Smooth muscle cell (in vitro differentiated cells): ENCODE measurements around the gene NDFIP1. TPM values are rescaled to one million over a fixed set of nuclear protein-coding genes. Genes with fewer than 3 reads are reported as not detected.

Experiments
- DNase-seq: peaks from one replicate; lab custom pipeline; 2025; ENCODE audit not compliant: unreplicated experiment; lab: John Stamatoyannopoulos, UW
- H2AFZ ChIP-seq: fragments of 200-600 bp; sonication (generic); 2 replicates; pipeline ENCODE4 v1.6.0; 2016; ENCODE audit warnings: antibody characterized with exemption, low read depth, mild to moderate bottlenecking
- H3F3A ChIP-seq: fragments of 200-600 bp; sonication (generic); 2 replicates; pipeline ENCODE4 v1.6.0; 2017; ENCODE audit warnings: antibody characterized with exemption, low read depth
- H3K27ac ChIP-seq: fragments of 200-600 bp; sonication (generic); 2 replicates; pipeline ENCODE4 v1.5.1; 2016; ENCODE audit warnings: low read depth, mild to moderate bottlenecking
- H3K27me3 ChIP-seq: fragments of 200-600 bp; sonication (generic); 2 replicates; pipeline ENCODE4 v1.6.1; 2016; ENCODE audit warnings: low read depth, mild to moderate bottlenecking
- H3K36me3 ChIP-seq: fragments of 200-600 bp; sonication (generic); 2 replicates; pipeline ENCODE4 v1.5.1; 2016; ENCODE audit warnings: low read depth
- H3K4me1 ChIP-seq: fragments of 200-600 bp; sonication (generic); 2 replicates; pipeline ENCODE4 v1.5.1; 2016; ENCODE audit warnings: low read depth
- H3K4me2 ChIP-seq: fragments of 200-600 bp; sonication (generic); 2 replicates; pipeline ENCODE4 v1.6.0; 2016; ENCODE audit warnings: mild to moderate bottlenecking
- H3K4me3 ChIP-seq: fragments of 200-600 bp; sonication (generic); 2 replicates; pipeline ENCODE4 v1.5.1; 2016; ENCODE audit warnings: mild to moderate bottlenecking
- H3K79me2 ChIP-seq: fragments of 200-600 bp; sonication (generic); 2 replicates; pipeline ENCODE4 v1.6.0; 2016; ENCODE audit warnings: low read depth, mild to moderate bottlenecking
- H3K9ac ChIP-seq: fragments of 200-600 bp; sonication (generic); 2 replicates; pipeline ENCODE4 v1.6.0; 2016; ENCODE audit warnings: low read depth
- H3K9me3 ChIP-seq: fragments of 200-600 bp; sonication (generic); replicated peaks from 2 replicates; pipeline ENCODE4 v1.5.1; 2016; ENCODE audit warnings: low read depth
- H4K20me1 ChIP-seq: fragments of 200-600 bp; sonication (generic); 2 replicates; pipeline ENCODE4 v1.6.0; 2016; ENCODE audit warnings: low read depth
- WGBS: methylation state at CpG from one replicate; pipeline ENCODE4 v1.1.7; 2016; ENCODE audit warnings: low lambda C conversion rate; 5-methylcytosine and 5-hydroxymethylcytosine counted together
- polyA plus RNA-seq: library from polyadenylated mRNA; unstranded; fragments of >200 nt; fragmentation: Nextera tagmentation; extraction: Ambion mirVana; gene quantifications from 2 replicates; pipeline ENCODE4 v1.2.1, GENCODE V29; 2016
- total RNA-seq: library from RNA; depleted of rRNA; stranded (reverse); fragments of >200 nt; gene quantifications from 2 replicates; pipeline ENCODE4 v1.2.3, GENCODE V29; 2014
- TF ChIP-seq, protein P1 (sequence below): fragments of 200-600 bp; sonication (generic); IDR thresholded peaks from 2 replicates; pipeline ENCODE4 v1.5.1; 2017; ENCODE audit warnings: borderline replicate concordance, mild to moderate bottlenecking, antibody characterized with exemption; ENCODE audit not compliant: insufficient read depth, poor library complexity, severe bottlenecking

Gene NDFIP1
- total and polyA plus RNA-seq, 2 experiments from 2014 or later = 44.5 to 71.6 TPM

DNA sequence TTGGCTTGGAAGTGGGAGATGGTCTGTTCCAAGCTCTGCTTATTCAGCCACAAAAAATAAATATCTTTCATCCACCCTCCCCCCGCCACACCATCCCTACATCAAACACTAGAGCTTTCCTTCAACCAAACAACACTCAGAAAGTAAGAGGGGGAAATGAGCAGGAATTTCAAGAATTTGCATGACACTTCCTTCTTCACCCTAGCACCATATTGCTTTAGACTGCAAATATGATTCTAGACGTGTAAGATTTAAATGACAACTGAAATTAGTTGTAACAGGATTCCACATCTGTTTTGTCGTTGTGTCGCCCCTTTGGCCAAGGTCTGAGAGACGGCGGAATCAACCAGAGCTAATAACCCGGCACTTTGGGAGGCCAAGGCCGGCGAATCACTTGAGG is 88.5 kb downstream of the NDFIP1 start:
- no peaks in the 10 kb centered on the region for H3K79me2 ChIP-seq
- H3K4me2 ChIP-seq = no peak overlapping the region
- no peaks in the 10 kb centered on the region for H3K36me3 ChIP-seq
- TF ChIP-seq, protein P1, sequence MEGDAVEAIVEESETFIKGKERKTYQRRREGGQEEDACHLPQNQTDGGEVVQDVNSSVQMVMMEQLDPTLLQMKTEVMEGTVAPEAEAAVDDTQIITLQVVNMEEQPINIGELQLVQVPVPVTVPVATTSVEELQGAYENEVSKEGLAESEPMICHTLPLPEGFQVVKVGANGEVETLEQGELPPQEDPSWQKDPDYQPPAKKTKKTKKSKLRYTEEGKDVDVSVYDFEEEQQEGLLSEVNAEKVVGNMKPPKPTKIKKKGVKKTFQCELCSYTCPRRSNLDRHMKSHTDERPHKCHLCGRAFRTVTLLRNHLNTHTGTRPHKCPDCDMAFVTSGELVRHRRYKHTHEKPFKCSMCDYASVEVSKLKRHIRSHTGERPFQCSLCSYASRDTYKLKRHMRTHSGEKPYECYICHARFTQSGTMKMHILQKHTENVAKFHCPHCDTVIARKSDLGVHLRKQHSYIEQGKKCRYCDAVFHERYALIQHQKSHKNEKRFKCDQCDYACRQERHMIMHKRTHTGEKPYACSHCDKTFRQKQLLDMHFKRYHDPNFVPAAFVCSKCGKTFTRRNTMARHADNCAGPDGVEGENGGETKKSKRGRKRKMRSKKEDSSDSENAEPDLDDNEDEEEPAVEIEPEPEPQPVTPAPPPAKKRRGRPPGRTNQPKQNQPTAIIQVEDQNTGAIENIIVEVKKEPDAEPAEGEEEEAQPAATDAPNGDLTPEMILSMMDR = no peak
- H3K9ac ChIP-seq = no peak overlapping the region
- no peaks in the 10 kb centered on the region for H3K27me3 ChIP-seq
- 81% methylated on average over 9 of the region's 9 CpGs for WGBS
- H3K9me3 ChIP-seq = no peaks in the 10 kb centered on the region
- H3F3A ChIP-seq = no peaks in the 10 kb centered on the region
- H3K27ac ChIP-seq = no peak overlapping the region
- no peak overlapping the region for H2AFZ ChIP-seq
- DNase-seq = no peak
- no peaks in the 10 kb centered on the region for H4K20me1 ChIP-seq
- H3K4me1 ChIP-seq = no peaks in the 10 kb centered on the region
- H3K4me3 ChIP-seq = no peak overlapping the region

DNA sequence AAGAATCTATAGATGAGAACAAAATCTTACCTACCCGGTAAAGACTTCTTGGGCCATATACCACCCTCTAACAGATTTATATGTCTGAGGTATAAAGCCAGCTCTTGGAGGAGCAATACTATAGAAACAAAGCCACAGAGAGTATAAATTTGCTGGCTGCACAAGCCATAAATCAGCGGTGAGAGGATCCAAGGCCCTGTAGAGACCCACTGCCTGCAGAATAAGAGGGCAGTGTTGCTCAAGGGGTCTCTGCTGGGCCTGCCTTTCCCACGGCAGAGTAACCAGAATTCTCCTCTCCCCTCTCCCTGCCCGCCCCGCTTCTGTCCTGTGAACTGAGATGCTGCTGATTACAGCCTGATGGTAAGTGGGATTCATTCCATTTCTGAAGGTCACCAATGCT is 89.2 kb downstream of the NDFIP1 start:
- Histone ChIP-seq H3K27me3 (no peaks in the 10 kb centered on the region), H3K36me3 (no peaks in the 10 kb centered on the region), H3F3A (no peaks in the 10 kb centered on the region), H2AFZ (no peak overlapping the region), H3K4me3 (no peak overlapping the region), H3K9me3 (no peaks in the 10 kb centered on the region), H4K20me1 (no peaks in the 10 kb centered on the region), H3K9ac (no peak overlapping the region), H3K4me1 (no peaks in the 10 kb centered on the region), H3K27ac (no peak overlapping the region), H3K79me2 (no peaks in the 10 kb centered on the region), H3K4me2 (no peak overlapping the region)
- WGBS = 92% methylated on average over 5 of the region's 5 CpGs
- TF ChIP-seq, protein P1 = no peak
- DNase-seq = no peak

DNA sequence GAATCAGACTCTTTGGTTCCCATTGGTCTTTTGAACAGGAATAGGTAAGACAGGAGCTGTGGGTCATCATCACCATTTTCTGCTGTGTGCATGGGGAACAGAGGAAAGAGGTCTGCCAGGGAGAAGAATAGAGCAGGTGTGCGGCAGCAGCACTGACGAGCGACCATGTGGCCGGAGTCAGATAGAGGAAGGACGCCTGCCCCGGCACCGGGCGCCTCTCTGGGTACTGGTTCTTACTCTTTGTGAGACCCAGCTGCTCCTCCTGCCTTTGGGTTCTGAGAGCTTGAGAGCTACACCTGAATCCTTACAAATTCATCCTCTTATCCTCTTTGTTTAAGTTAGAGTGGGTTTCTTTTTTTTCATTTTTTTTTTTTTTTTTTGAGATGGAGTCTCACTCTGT is 90.8 kb downstream of the NDFIP1 start:
- H3K27me3 ChIP-seq = no peaks in the 10 kb centered on the region
- H3K27ac ChIP-seq = no peak overlapping the region
- DNase-seq = no peak
- TF ChIP-seq, protein P1 = no peak
- no peaks in the 10 kb centered on the region for H3K4me1 ChIP-seq
- 99% methylated on average over 8 of the region's 8 CpGs for WGBS
- H4K20me1 ChIP-seq = no peaks in the 10 kb centered on the region
- H3K4me2 ChIP-seq = no peak overlapping the region
- H3K4me3 ChIP-seq = no peak overlapping the region
- no peak overlapping the region for H2AFZ ChIP-seq
- no peaks in the 10 kb centered on the region for H3F3A ChIP-seq
- H3K36me3 ChIP-seq = no peaks in the 10 kb centered on the region
- H3K79me2 ChIP-seq = no peaks in the 10 kb centered on the region
- no peak overlapping the region for H3K9ac ChIP-seq
- H3K9me3 ChIP-seq = no peaks in the 10 kb centered on the region

DNA sequence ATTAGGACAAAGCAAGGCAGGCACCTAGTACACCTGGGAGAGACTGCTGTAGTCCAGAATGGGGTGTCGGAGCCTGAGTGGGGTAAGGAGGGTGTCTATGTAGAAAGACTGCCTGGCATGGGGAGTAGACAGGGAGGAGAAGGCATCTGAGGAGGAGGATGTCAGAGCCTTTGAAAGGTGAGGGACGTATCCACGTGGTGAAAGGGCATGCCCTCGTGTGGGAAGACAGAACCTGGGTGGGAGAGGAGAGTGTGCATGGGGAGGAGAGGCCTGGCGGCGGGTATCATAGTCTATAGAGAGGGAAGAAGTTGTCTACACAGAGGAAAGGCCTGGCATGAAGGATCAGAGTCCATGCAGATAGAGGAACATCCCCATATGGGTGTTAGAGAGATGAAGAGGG is 91.8 kb downstream of the NDFIP1 start:
- DNase-seq = no peak
- H3K79me2 ChIP-seq = no peaks in the 10 kb centered on the region
- H3K4me3 ChIP-seq = no peak overlapping the region
- no peaks in the 10 kb centered on the region for H3K4me1 ChIP-seq
- H3K36me3 ChIP-seq = no peaks in the 10 kb centered on the region
- no peak overlapping the region for H3K4me2 ChIP-seq
- no peak overlapping the region for H3K9ac ChIP-seq
- no peaks in the 10 kb centered on the region for H3K27me3 ChIP-seq
- H2AFZ ChIP-seq = no peak overlapping the region
- TF ChIP-seq, protein P1 = no peak
- no peaks in the 10 kb centered on the region for H4K20me1 ChIP-seq
- H3K9me3 ChIP-seq = no peaks in the 10 kb centered on the region
- H3F3A ChIP-seq = no peaks in the 10 kb centered on the region
- WGBS = 62% methylated on average over 6 of the region's 6 CpGs
- H3K27ac ChIP-seq = no peak overlapping the region
